ENCODE results near the gene TNFRSF19.

DNA sequence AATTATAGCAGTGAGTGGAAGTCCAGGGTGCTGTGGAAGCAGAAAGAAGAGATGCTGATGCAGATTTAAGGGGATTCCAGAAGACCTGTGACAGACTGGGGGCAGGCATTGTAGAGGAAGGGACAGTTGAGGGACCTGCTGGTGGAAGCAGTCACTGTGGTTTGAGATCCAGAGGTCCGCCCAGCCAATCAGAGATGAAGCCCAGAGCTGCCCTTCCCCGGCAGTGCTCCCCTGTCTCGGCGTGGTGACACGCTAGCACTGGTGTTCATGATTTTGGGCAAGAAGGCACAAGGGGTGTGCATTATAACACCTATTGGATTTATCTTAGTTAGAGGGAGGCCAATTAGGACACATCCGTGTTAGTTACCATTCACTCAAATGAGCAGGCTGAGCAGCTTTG, 16.1 kb downstream of the TNFRSF19 start:
- TF ChIP-seq CTCF (conservative IDR thresholded peaks at IDR 0.05 in 1 of 2, IDR thresholded peaks at IDR 0.05 in 1 of 2; ENCODE audit: extremely low read depth in 1 of 2, insufficient read depth in 1 of 2, low read depth in 1 of 2, low read length in 2 of 2) (no peak), EZH2 (IDR thresholded peaks at IDR 0.05; ENCODE audit: borderline replicate concordance, low read length) (no peak)

Data from mammary epithelial cell (primary cell).